Measurements from ENCODE around the gene MCC.

DNA sequence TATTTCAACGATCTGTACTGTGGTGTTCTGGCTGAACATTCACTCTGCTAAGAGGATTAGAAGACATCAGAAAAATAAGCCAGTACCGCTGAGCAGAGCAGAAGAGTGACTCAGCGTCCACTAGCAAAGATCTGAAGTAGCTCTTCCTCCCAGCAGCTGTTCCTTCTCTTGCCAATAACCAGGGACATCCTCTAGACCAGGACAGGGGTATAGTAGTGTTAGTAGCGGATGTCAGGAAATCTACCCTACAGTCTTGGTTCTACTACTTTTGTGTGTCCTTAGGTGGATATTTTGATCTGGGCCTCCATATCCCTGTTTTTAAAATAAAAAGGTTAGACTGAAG is 157.1 kb downstream of the MCC start:
- TF ChIP-seq RARB (CRISPR knock-in tag; IDR thresholded peaks at IDR 0.05) (no peak), OSR1 (CRISPR knock-in tag; IDR thresholded peaks at IDR 0.05) (no peak), ZNF70 (CRISPR knock-in tag; IDR thresholded peaks at IDR 0.05) (no peak), GLIS3 (CRISPR knock-in tag; IDR thresholded peaks at IDR 0.05) (no peak), ZFP3 (CRISPR knock-in tag; IDR thresholded peaks at IDR 0.05) (0 out of 2 replicates have a peak, but pooled peaks have one; percentile 45), ZFP30 (CRISPR knock-in tag; IDR thresholded peaks at IDR 0.05) (no peak), ISL1 (CRISPR knock-in tag; IDR thresholded peaks at IDR 0.05) (no peak), TCF4 (CRISPR knock-in tag; IDR thresholded peaks at IDR 0.05; ENCODE audit: borderline replicate concordance) (no peak)
- TF ChIP-seq, protein P1, sequence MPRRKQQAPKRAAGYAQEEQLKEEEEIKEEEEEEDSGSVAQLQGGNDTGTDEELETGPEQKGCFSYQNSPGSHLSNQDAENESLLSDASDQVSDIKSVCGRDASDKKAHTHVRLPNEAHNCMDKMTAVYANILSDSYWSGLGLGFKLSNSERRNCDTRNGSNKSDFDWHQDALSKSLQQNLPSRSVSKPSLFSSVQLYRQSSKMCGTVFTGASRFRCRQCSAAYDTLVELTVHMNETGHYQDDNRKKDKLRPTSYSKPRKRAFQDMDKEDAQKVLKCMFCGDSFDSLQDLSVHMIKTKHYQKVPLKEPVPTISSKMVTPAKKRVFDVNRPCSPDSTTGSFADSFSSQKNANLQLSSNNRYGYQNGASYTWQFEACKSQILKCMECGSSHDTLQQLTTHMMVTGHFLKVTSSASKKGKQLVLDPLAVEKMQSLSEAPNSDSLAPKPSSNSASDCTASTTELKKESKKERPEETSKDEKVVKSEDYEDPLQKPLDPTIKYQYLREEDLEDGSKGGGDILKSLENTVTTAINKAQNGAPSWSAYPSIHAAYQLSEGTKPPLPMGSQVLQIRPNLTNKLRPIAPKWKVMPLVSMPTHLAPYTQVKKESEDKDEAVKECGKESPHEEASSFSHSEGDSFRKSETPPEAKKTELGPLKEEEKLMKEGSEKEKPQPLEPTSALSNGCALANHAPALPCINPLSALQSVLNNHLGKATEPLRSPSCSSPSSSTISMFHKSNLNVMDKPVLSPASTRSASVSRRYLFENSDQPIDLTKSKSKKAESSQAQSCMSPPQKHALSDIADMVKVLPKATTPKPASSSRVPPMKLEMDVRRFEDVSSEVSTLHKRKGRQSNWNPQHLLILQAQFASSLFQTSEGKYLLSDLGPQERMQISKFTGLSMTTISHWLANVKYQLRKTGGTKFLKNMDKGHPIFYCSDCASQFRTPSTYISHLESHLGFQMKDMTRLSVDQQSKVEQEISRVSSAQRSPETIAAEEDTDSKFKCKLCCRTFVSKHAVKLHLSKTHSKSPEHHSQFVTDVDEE (CRISPR knock-in tag; IDR thresholded peaks at IDR 0.05): no peak
- TF ChIP-seq, protein P2, sequence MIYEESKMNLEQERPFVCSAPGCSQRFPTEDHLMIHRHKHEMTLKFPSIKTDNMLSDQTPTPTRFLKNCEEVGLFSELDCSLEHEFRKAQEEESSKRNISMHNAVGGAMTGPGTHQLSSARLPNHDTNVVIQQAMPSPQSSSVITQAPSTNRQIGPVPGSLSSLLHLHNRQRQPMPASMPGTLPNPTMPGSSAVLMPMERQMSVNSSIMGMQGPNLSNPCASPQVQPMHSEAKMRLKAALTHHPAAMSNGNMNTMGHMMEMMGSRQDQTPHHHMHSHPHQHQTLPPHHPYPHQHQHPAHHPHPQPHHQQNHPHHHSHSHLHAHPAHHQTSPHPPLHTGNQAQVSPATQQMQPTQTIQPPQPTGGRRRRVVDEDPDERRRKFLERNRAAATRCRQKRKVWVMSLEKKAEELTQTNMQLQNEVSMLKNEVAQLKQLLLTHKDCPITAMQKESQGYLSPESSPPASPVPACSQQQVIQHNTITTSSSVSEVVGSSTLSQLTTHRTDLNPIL (CRISPR knock-in tag; IDR thresholded peaks at IDR 0.05; ENCODE audit: low read depth): no peak
- TF ChIP-seq, protein P3, sequence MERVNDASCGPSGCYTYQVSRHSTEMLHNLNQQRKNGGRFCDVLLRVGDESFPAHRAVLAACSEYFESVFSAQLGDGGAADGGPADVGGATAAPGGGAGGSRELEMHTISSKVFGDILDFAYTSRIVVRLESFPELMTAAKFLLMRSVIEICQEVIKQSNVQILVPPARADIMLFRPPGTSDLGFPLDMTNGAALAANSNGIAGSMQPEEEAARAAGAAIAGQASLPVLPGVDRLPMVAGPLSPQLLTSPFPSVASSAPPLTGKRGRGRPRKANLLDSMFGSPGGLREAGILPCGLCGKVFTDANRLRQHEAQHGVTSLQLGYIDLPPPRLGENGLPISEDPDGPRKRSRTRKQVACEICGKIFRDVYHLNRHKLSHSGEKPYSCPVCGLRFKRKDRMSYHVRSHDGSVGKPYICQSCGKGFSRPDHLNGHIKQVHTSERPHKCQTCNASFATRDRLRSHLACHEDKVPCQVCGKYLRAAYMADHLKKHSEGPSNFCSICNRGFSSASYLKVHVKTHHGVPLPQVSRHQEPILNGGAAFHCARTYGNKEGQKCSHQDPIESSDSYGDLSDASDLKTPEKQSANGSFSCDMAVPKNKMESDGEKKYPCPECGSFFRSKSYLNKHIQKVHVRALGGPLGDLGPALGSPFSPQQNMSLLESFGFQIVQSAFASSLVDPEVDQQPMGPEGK (CRISPR knock-in tag; IDR thresholded peaks at IDR 0.05; ENCODE audit: borderline replicate concordance): no peak
